ENCODE results near the gene SMIM10L2A.
"Not testable (repeated sequence)": the region's sequence is repeated elsewhere in the genome, so short reads cannot be mapped to it uniquely, and the experiment has no call there.

Gene SMIM10L2A

DNA sequence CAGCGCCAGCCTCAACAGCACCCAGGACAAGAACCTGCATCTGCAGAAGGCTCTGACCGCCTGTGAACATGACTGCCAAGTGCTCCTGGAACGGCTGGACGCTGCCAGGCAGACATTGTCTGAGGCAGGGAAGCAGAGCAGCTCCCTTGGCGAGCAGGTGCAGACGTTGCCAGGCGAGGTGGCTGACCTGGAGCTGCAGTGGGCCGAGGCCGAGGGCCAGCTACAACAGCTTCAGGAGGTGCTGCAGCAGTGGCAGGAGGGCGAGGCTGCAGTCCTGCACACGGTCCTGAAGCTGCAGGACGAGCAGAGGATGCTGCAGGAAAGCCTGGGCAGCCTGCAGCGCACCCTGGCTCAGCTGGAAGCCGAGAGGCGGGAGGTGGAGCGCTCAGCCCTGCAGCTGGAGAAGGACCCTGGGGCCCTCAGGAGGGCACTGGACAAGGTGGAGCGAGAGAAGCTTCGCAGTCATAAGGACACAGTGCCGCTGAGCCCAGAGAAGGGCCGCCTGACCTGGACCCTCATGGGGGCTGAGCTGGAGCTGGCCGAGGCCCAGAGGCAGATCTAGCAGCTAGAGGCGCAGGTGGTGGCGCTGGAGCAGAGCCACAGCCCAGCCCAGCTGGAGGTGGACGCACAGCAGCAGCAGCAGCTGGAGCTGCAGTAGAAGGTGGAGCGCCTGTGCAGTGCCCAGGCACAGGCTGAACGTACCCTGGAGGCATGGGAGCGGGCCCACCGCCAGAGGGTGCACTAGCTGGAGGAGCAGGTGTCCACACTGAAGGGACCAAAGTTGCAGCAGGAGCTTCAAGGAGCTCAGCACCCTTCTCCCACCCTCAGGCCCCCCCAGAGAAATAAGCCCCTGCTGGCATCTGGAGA lies 16.4 kb downstream of the SMIM10L2A start:
- H3K4me3 ChIP-seq (ENCODE audit: low read depth, low read length), result no peak overlapping the region
- DNase-seq (ENCODE audit: low read depth), result no peak

DNA sequence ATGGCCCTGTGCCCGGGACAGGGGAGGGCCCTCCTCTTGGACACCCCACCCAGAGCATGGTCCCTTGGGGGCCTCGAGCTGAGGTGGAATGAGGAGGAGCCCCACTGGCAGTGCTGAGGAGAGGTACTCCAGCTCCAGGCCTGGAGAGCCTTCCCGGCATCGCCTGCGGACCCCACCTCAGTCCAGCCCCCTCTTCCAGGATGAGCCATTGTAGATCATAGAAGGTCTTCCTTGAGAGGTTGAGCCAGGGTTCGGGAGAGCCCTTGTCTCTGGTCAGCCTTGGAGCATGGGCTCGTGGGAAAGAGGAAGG lies 16.9 kb downstream of the SMIM10L2A start:
- no peak overlapping the region for H3K4me3 ChIP-seq (ENCODE audit: low read depth, low read length)
- DNase-seq (ENCODE audit: low read depth), result no peak

DNA sequence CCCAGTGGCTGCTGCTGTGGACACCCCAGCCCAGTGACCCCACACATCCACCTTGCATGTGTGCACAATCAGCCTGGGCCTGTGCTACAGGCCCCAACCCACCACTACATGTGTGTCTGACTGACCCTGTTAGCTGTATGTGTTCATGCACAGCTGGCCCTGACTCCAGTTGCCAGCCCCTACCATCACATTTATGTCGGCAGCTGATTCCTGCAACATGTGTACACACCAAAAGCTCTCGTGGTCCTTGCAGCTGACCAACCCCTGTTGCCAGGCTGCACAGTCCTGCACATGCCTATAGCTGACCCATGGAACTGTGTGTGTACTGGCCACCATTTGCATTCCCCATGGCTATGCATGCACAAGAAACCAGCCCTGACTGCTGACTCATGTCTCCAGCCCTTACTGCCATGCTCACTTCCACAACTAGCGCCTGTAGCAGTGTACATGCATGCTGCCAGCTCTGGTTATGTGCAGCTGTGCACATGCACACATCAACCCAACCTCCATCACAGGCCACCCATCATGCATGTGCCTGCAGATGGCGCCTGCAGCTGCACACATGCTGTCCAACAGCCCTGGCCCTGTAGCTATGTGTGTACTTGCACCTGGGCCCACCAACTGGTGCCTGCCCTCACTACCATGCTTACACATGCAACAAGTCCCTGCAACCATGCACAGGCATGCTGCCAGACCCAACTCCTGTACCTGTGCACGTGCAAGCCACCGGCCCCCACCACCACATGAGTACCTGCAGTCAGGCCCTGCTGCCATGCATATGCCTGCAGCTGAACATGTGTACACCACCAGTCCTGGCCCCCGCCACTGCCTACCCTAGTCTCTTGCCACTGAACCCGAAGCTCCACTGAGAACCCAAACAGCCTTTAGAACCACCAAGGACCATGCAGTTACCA lies 28.1 kb downstream of the SMIM10L2A start:
- no peak for DNase-seq (ENCODE audit: low read depth)

DNA sequence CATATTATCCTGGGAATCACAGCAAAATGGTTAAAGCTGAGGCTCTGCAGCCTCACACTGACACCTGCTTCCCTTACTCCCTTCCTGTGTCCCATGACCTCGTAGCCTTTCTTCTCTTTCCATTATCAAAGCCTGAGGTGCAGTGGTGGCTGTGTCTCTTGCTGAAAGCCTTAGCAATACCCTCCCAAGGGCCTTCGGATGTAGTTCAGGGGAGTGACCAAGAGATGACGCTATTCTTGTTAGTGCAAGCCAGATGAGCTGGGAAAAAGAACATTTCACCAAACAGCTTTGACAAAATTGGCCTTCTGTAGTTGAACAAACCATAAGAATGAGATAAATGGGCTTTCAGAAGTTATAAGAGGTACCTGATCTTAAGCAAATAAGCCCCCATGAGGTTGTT lies 31.6 kb downstream of the SMIM10L2A start:
- no peak overlapping the region for H3K4me3 ChIP-seq (ENCODE audit: low read depth, low read length)
- no peak for DNase-seq (ENCODE audit: low read depth)

More for the DNA sequence above, 28.1 kb downstream of the SMIM10L2A start:
- no peak overlapping the region for H3K4me3 ChIP-seq (ENCODE audit: low read depth, low read length)

DNA sequence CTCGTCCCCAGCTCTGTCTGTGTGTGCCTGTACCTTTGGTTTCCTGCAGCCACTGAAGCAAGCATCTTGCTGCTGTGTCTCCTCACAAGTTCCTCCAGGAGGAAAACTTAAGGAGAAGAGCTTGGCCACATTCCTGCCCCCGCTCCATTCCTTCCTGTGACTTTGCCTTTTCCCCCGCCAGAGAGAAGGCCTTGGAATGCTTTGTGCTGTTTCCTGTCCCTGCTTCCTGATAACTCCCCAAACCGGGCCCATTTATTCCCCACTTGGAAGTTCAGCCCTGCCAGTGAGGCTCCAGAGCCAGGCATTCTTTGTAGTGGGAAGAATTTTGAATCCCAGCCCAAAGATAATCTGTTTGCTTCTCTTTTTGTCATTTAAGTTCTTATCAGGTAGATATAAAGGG lies 33.1 kb downstream of the SMIM10L2A start:
- no peak for DNase-seq (ENCODE audit: low read depth)
- no peak overlapping the region for H3K4me3 ChIP-seq (ENCODE audit: low read depth, low read length)

DNA sequence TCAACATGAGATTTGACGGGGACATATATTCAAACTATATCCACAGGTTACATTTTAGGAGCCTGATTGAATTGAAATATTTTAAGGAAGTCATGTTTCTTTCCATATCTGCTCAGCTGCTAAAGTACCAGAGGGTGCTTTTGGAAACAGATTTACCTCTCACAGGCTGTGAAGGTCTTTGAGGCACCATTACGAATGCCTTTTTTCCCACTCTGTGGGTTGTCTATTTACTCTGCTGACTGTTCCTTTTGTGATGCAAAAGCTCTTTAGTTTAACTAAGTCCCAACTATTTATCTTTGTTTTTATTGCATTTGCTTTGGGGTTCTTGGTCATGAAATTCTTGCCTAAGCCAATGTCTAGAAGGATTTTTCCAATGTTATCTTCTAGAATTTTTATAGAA lies 40.0 kb downstream of the SMIM10L2A start:
- not testable (repeated sequence) for H3K4me3 ChIP-seq (ENCODE audit: low read depth, low read length); DNase-seq (ENCODE audit: low read depth)

DNA sequence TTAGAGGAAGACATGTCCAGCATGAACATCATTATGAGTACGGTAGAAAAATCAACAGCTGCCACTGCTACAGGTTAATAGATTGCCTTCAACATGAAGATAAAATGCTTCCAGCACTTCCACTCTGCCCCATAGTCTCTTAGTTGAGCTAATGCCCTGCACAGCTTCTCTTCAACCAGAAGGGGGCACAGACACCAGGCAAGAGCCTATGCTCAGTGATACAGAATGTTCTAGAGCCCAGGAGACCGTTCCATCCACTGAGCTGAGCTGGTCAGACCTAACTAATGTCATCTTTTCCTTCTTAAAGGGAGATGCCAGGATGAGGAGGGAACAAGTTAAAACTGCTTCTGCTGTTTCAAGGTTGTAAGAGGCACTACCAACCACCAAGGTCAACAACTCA lies 42.2 kb downstream of the SMIM10L2A start:
- DNase-seq (ENCODE audit: low read depth), result no peak
- H3K4me3 ChIP-seq (ENCODE audit: low read depth, low read length), result no peak overlapping the region

DNA sequence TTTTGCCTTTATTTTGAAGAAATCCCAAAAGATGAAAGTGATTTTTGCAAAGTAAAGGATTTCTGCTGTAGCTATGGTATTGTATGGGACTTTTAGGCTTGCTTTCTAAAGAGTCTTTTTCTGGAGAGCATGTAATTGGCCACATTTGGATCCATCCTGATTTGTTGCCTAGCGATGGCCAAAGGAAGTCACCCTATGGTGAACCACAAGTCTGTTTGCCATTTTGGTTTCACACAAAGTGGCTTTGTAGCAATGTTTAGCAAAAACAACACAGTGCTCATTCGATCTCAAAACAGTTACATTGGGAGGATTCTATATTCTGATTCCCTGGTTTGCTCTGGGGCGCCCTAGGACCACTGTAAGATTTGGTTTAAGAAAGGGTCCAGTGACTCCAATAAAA lies 54.6 kb downstream of the SMIM10L2A start:
- H3K4me3 ChIP-seq (ENCODE audit: low read depth, low read length), result no peak overlapping the region
- DNase-seq (ENCODE audit: low read depth), result no peak

DNA sequence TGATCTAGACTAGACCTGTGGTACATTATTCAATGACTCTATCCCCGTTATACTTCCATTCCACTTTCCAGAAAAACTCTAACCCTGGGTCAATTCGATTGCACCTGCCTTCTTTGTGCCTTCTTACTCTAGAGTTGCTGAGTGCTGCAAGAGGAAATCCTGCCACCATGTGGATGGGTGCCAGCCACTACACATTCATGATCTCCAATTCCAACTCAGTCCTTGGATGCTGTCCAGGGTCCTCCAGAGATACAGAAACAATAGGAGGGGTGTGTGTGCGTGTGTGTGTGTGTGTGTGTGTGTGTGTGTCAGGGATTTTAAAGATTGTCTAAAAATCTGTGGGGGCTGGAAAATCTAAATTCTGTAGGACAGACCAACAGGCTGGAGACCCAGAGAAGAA lies 55.8 kb downstream of the SMIM10L2A start:
- peak; percentile 51 for DNase-seq (ENCODE audit: low read depth)
- no peak overlapping the region for H3K4me3 ChIP-seq (ENCODE audit: low read depth, low read length)
